Activated CD4-positive, alpha-beta T cell treated with anti-CD3 and anti-CD28 coated beads, Interleukin-2, amount 50 U/mL, for 4 hours (primary cell): ENCODE results near the gene YDJC.
"Not testable (repeated sequence)": the region's sequence is repeated elsewhere in the genome, so short reads cannot be mapped to it uniquely, and the experiment has no call there.

Source experiments
- DNase-seq, 2 experiments: peaks; one replicate each; pipeline ENCODE4 v3.0.0-alpha.2; 2020

YDJC gene

GRCh38 chr22:21631025-21631424 lies 1.2 kb upstream of the YDJC start:
- no peak for DNase-seq

- no peak for DNase-seq
Measured at GRCh38 chr22:21628386-21629254, 1.2 kb downstream of the YDJC start.

GRCh38 chr22:21626735-21627469 lies 2.9 kb downstream of the YDJC start:
- no peak for DNase-seq

- DNase-seq, result no peak
Measured at GRCh38 chr22:21626073-21626734, 3.6 kb downstream of the YDJC start.

- no peak for DNase-seq
Measured at GRCh38 chr22:21624880-21625791, 4.7 kb downstream of the YDJC start.

GRCh38 chr22:21624120-21624879 lies 5.5 kb downstream of the YDJC start:
- peak; percentile 31 to 36 for DNase-seq

GRCh38 chr22:21623648-21623970 lies 6.2 kb downstream of the YDJC start:
- no peak for DNase-seq

- DNase-seq, result no peak
Measured at GRCh38 chr22:21622919-21623647, 6.7 kb downstream of the YDJC start.

- DNase-seq, result no peak
Measured at GRCh38 chr22:21622011-21622918, 7.6 kb downstream of the YDJC start.

GRCh38 chr22:21621025-21621424 lies 8.8 kb downstream of the YDJC start:
- DNase-seq, result no peak

- not testable (repeated sequence) for DNase-seq
Measured at GRCh38 chr22:21617337-21617736, 12.5 kb downstream of the YDJC start.

- DNase-seq, result no peak
Measured at GRCh38 chr22:21615731-21616130, 14.1 kb downstream of the YDJC start.

GRCh38 chr22:21613553-21614233 lies 16.1 kb downstream of the YDJC start:
- no peak for DNase-seq

GRCh38 chr22:21612858-21613257 lies 17.0 kb downstream of the YDJC start:
- DNase-seq, result no peak

GRCh38 chr22:21611210-21611977 lies 18.4 kb downstream of the YDJC start:
- no peak for DNase-seq

GRCh38 chr22:21609556-21610157 lies 20.2 kb downstream of the YDJC start:
- not testable (repeated sequence) for DNase-seq

GRCh38 chr22:21606775-21607174 lies 23.0 kb downstream of the YDJC start:
- DNase-seq, result no peak
